Activated CD8-positive, alpha-beta T cell treated with anti-CD3 and anti-CD28 coated beads for 36 hours (primary cell): ENCODE data around the gene YPEL4. TPM values are rescaled to one million over a fixed set of nuclear protein-coding genes. Genes with fewer than 3 reads are reported as not detected.
A peak's percentile ranks its signal among the peaks of the same experiment; 100 is the strongest.

ENCODE experiments used
- ATAC-seq: fragments of 200-7000 bp; cut with Tn5 transposase; one replicate; pipeline ENCODE4 v1.10.0; 2021; ENCODE audit warnings: mild to moderate bottlenecking, moderate library complexity
- CTCF ChIA-PET: fragments of 350-600 bp; sonication (Branson Sonifier 250); formaldehyde crosslinking; loops from one replicate; lab custom pipeline; 2021; ENCODE audit warnings: antibody characterized with exemption; lab: Charles Lee
- POLR2A ChIA-PET: fragments of 350-600 bp; sonication (Branson Sonifier 250); formaldehyde crosslinking; loops from one replicate; lab custom pipeline; 2021; ENCODE audit warnings: antibody characterized with exemption; lab: Charles Lee
- DNase-seq: peaks from one replicate; pipeline ENCODE4 v3.0.0-alpha.2; 2020
- H3K27ac Mint-ChIP-seq: one replicate; pipeline ENCODE4 v1.8.0; 2021; ENCODE audit warnings: mild to moderate bottlenecking, mixed read lengths
- H3K27me3 Mint-ChIP-seq: one replicate; pipeline ENCODE4 v1.8.0; 2021; ENCODE audit warnings: mixed read lengths
- H3K36me3 Mint-ChIP-seq: one replicate; pipeline ENCODE4 v1.8.0; 2021; ENCODE audit warnings: low read depth, mixed read lengths
- H3K4me1 Mint-ChIP-seq: one replicate; pipeline ENCODE4 v1.8.0; 2021; ENCODE audit warnings: low read depth, mixed read lengths
- H3K4me3 Mint-ChIP-seq: one replicate; pipeline ENCODE4 v1.8.0; 2021; ENCODE audit warnings: mild to moderate bottlenecking, moderate library complexity, mixed read lengths
- H3K9me3 Mint-ChIP-seq: one replicate; pipeline ENCODE4 v1.8.0; 2021; ENCODE audit warnings: mixed read lengths
- CTCF ChIP-seq: fragments of 200-600 bp; IDR thresholded peaks from one replicate; pipeline ENCODE4 v1.8.0; 2022; ENCODE audit warnings: antibody characterized with exemption, mild to moderate bottlenecking
- intact Hi-C: fragments of 100-400 bp; cut with micrococcal nuclease; formaldehyde crosslinking; loops from one replicate; pipeline ENCODE4 v1.10.0; 2022
- total RNA-seq, 2 experiments: library from RNA; stranded (reverse); gene quantifications; one replicate each; pipeline ENCODE4 v1.2.3, GENCODE V29; 2021

Gene YPEL4
- total RNA-seq, 2 experiments from 2014 or later, result 0.43 to 0.54 TPM

- ChIA-PET POLR2A (interaction anchor here (0.7 to 1.4 kb wide), 4 partner anchors 21 to 60 kb away, joined by 3 read pairs; no protein-coding TSS in a partner anchor), CTCF (interaction anchor here (0.8 to 1.1 kb wide), 3 partner anchors 8 to 153 kb away, joined by 3 to 5 read pairs (median 3); no protein-coding TSS in a partner anchor)
- peaks cover 55% of the 10 kb centered on the region for H3K36me3 Mint-ChIP-seq
- intact Hi-C loops, result no loop called here
- no peaks in the 10 kb centered on the region for H3K27me3 Mint-ChIP-seq
- TF ChIP-seq CTCF, result no peak
- ATAC-seq (peak; percentile 55), DNase-seq (no peak)
- peaks cover 56% of the 10 kb centered on the region for H3K4me1 Mint-ChIP-seq
- no peaks in the 10 kb centered on the region for H3K9me3 Mint-ChIP-seq
- no peak overlapping the region for H3K4me3 Mint-ChIP-seq
- H3K27ac Mint-ChIP-seq, result peak overlapping the region; percentile 37
These were observed 30.8 kb upstream of the YPEL4 start for GRCh38 chr11:57680552-57680874.

- H3K9me3 Mint-ChIP-seq, result no peaks in the 10 kb centered on the region
- H3K4me3 Mint-ChIP-seq, result no peak overlapping the region
- ATAC-seq (no peak), DNase-seq (no peak)
- POLR2A ChIA-PET, result interaction anchor here (2.0 kb wide), 1 partner anchor 12 kb away, joined by 4 read pairs; the partner anchor contains the start of gene ZDHHC5
- CTCF ChIA-PET, result interaction anchor here (1.1 kb wide), 1 partner anchor 121 kb away, joined by 3 read pairs; no protein-coding TSS in a partner anchor
- no peaks in the 10 kb centered on the region for H3K27me3 Mint-ChIP-seq
- peaks cover 62% of the 10 kb centered on the region for H3K4me1 Mint-ChIP-seq
- intact Hi-C loops, result no loop called here
- no peak overlapping the region for H3K27ac Mint-ChIP-seq
- peaks cover 54% of the 10 kb centered on the region for H3K36me3 Mint-ChIP-seq
- no peak for TF ChIP-seq CTCF
These were observed 29.7 kb upstream of the YPEL4 start for GRCh38 chr11:57679396-57679795.

- POLR2A ChIA-PET, result interaction anchor here (0.8 to 1.7 kb wide), 6 partner anchors 13 to 35 kb away, joined by 3 to 4 read pairs (median 3); no protein-coding TSS in a partner anchor
- ATAC-seq (no peak), DNase-seq (no peak)
- Mint-ChIP-seq H3K27ac (no peak overlapping the region), H3K4me3 (no peak overlapping the region), H3K9me3 (no peaks in the 10 kb centered on the region), H3K4me1 (peaks cover 71% of the 10 kb centered on the region), H3K27me3 (no peaks in the 10 kb centered on the region), H3K36me3 (peaks cover 50% of the 10 kb centered on the region)
- CTCF ChIA-PET, result interaction anchor here (1.1 to 2.1 kb wide), 6 partner anchors 31 to 218 kb away, joined by 3 to 11 read pairs (median 5); partner anchors contain the start of gene UBE2L6
- intact Hi-C loops, result no loop called here
- TF ChIP-seq CTCF, result no peak
These were observed 25.6 kb upstream of the YPEL4 start for GRCh38 chr11:57675176-57675941.

GRCh38 chr11:57674251-57674650, 24.5 kb upstream of the YPEL4 start:
- no peak for TF ChIP-seq CTCF
- POLR2A ChIA-PET, result no interaction called here
- ATAC-seq, result no peak
- Mint-ChIP-seq H3K36me3 (peaks cover 45% of the 10 kb centered on the region), H3K27ac (no peak overlapping the region), H3K27me3 (no peaks in the 10 kb centered on the region), H3K4me1 (peaks cover 63% of the 10 kb centered on the region), H3K9me3 (no peaks in the 10 kb centered on the region), H3K4me3 (no peak overlapping the region)
- CTCF ChIA-PET, result interaction anchor here (1.3 to 2.1 kb wide), 3 partner anchors 30 to 147 kb away, joined by 3 to 7 read pairs (median 6); no protein-coding TSS in a partner anchor
- intact Hi-C loops, result no loop called here
- no peak for DNase-seq

- H3K36me3 Mint-ChIP-seq, result peaks cover 23% of the 10 kb centered on the region
- no peaks in the 10 kb centered on the region for H3K9me3 Mint-ChIP-seq
- ChIA-PET CTCF (interaction anchor here (1.1 to 1.5 kb wide), 2 partner anchors 132 to 137 kb away, joined by 3 read pairs; no protein-coding TSS in a partner anchor), POLR2A (interaction anchor here (0.5 to 3.6 kb wide), 5 partner anchors 10 to 77 kb away, joined by 3 to 28 read pairs (median 4); partner anchors contain the start of gene CLP1)
- no peak for TF ChIP-seq CTCF
- intact Hi-C loops, result loop anchor here (5.0 to 10.0 kb wide), 2 partner anchors 44 to 906 kb away; partner anchors contain the start of genes LPXN, MED19, TMX2 and ZFP91
- no peaks in the 10 kb centered on the region for H3K27me3 Mint-ChIP-seq
- peak; percentile 54 for DNase-seq
- peaks cover 41% of the 10 kb centered on the region for H3K4me1 Mint-ChIP-seq
- ATAC-seq, result no peak
- H3K4me3 Mint-ChIP-seq, result peak overlapping the region; percentile 95
- peak overlapping the region; percentile 99 for H3K27ac Mint-ChIP-seq
These were observed 18.7 kb upstream of the YPEL4 start for GRCh38 chr11:57668434-57668782.
